Body of pancreas (tissue), 4 donors: ENCODE measurements around the gene LATS2.

ENCODE experiments used
- CTCF ChIP-seq, 7 experiments: fragments of 450-650 bp in 4 of 7; fragments of 200-600 bp in 3 of 7; sonication (generic) in 3 of 7; IDR thresholded peaks; one replicate each; pipeline ENCODE4 v1.5.1; 2016 to 2019; ENCODE audit warnings: antibody characterized with exemption in 7 of 7
- POLR2A ChIP-seq, 3 donors: fragments of 450-650 bp; IDR thresholded peaks; one replicate each; pipeline ENCODE4 v1.6.1; 2016; ENCODE audit warnings: antibody characterized with exemption in 3 of 3, mild to moderate bottlenecking in 2 of 3

- TF ChIP-seq POLR2A (IDR thresholded peaks at IDR 0.05) (no peak), CTCF (IDR thresholded peaks at IDR 0.05) (no peak)
Measured at GRCh38 chr13:21013682-21014038, 47.7 kb downstream of the LATS2 start.
